Right lung (tissue), 10 donors: Measurements from ENCODE around the gene CSAG2. TPM values are rescaled to one million over a fixed set of nuclear protein-coding genes. Genes with fewer than 3 reads are reported as not detected.
"Not testable (repeated sequence)": the region's sequence is repeated elsewhere in the genome, so short reads cannot be mapped to it uniquely, and the experiment has no call there.

Experiments
- DNase-seq, 2 donors: peaks; one replicate each; pipeline ENCODE4 v3.0.0-alpha.2; 2013
- long read RNA-seq, 8 donors: transcript quantifications; one replicate each; lab custom pipeline, GENCODE V29; 2026
- polyA plus RNA-seq, 5 donors: library from polyadenylated mRNA; unstranded; fragments of 120-200 nt; gene quantifications; one replicate each; pipeline versions ENCODE4 v1.2.1 to v1.2.3, GENCODE V29; 2013; ENCODE audit warnings: inconsistent platforms in 1 of 5, low replicate concordance in 1 of 5; ENCODE audit not compliant: insufficient read length in 5 of 5, insufficient read depth in 1 of 5

CSAG2 gene, protein sequence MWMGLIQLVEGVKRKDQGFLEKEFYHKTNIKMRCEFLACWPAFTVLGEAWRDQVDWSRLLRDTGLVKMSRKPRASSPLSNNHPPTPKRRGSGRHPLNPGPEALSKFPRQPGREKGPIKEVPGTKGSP
- not detected for polyA plus RNA-seq
- long read RNA-seq, donor 1, result 0 reads
- long read RNA-seq, donor 2, result 0 reads
- long read RNA-seq, donor 3, result 0 reads
- long read RNA-seq, donor 4, result 0 reads
- long read RNA-seq, donor 5, result 0 reads
- long read RNA-seq, donor 6, result 0 reads
- long read RNA-seq, donor 7, result 0 reads
- long read RNA-seq, donor 8, result 0 reads

DNA sequence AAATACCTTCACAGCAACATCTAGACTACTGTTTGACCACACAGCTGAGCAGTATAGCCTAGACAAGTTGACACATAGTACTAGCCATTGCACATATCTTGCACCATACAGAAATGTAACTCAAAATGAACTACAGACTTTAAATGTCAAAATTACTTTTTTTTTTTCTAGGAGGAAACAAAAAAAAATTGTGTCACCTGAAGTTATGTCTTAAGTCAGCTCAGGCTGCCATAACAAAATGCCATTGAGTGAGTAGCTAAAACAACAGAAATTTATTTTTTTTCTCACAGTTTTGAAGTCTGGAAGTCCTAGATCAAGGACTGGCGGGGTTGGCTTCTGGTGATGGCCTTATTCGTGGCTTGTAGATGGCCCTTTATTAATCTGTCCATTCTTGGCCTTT lies at the start of gene CSAG2:
Gene CSAG2, minus strand, starts transcription at position 101 of the 400 bp plus-strand sequence. CDS start 161 bp downstream, outside the sequence.
- DNase-seq, result not testable (repeated sequence)

DNA sequence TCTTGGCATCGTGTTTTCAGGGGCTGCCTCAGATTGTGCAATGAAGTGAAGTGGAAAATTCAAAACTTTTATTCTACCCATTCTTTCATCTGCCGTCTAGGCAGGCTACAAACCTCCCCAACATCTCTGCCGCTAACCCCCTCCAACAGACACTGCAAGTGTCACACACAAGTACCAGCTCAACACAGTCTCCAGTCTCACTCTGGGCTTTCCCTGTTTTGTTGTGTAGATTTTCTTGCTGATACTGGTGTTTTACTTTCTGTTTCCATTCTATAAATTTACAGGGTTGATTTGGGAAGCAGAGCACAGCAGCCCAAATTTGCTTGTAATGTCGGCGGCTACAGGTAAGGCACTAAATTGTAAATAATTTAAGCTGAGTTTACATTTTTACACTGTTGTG lies 45.8 kb upstream of the CSAG2 start:
- not testable (repeated sequence) for DNase-seq

DNA sequence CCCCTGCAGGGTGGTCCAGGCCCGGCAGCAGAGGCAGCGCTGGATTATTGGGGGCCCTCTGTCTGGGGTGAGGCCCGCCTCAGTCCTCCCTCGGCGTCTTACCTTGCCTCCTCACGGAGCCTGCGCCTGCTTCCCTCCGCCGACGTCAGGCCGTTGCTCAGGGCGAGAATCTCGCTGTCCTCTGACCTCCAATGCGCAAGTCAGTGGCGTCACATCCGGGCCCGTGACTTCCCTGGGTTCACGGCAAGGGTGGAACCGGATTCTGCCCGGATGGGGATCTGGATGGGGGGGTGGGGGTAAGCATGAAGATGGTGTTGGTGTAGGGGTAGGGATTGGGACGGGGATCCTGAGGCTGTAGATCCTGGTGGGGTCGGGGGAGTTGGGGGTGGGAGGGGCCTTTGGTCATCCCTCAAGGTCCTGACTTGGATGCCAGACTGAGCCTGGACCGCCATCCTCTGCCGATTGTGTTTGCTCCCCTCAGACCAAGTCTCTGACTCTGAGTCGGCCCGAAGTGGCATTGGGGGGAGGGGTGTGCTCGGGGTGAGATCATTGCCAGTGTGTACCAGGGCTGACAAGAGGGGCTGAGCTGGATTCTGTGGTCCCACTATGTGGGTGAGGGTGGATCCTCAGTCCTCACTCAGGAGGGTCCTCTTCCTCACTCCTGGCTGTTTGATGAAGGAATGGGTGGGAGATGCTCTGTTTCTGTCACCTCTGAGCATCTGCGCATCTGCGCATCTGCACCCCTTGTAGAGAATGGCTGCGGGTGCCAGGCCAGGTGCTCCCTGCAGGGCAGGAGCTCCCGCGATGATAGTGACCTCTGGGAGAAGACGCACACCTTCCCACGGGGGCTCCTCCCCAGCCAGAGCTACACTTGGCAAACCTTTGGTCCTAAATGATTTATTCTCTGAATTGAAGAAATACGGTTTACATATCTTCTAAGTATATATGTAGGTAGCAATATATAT lies 44.9 kb upstream of the CSAG2 start, which contains the start of gene MAGEA2:
Gene MAGEA2, minus strand, starts transcription at position 157 of the 965 bp plus-strand sequence. CDS start 2,479 bp downstream, outside the sequence.
- not testable (repeated sequence) for DNase-seq

DNA sequence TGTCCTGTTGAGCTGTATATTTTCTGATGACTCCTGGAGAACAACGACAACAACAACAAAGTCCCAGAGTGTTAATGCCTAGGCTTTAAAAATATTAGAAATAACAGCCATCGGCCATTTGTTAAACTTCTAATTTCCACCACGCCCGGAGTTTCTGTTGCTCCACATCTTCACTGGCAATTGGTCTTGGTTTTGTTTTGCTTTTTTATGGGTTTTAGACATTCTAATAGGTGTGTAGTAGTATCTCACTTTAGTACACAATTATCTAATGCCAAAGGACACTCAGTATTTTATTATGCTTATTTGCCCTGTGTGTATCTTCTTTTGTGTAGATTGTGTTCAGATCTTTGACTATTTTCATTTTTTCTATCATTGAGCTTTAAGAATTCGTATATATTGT lies 29.5 kb upstream of the CSAG2 start:
- no peak for DNase-seq

DNA sequence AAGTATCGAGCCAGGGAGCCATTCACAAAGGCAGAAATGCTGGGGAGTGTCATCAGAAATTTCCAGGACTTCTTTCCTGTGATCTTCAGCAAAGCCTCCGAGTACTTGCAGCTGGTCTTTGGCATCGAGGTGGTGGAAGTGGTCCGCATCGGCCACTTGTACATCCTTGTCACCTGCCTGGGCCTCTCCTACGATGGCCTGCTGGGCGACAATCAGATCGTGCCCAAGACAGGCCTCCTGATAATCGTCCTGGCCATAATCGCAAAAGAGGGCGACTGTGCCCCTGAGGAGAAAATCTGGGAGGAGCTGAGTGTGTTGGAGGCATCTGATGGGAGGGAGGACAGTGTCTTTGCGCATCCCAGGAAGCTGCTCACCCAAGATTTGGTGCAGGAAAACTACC lies 27.5 kb upstream of the CSAG2 start:
- not testable (repeated sequence) for DNase-seq

DNA sequence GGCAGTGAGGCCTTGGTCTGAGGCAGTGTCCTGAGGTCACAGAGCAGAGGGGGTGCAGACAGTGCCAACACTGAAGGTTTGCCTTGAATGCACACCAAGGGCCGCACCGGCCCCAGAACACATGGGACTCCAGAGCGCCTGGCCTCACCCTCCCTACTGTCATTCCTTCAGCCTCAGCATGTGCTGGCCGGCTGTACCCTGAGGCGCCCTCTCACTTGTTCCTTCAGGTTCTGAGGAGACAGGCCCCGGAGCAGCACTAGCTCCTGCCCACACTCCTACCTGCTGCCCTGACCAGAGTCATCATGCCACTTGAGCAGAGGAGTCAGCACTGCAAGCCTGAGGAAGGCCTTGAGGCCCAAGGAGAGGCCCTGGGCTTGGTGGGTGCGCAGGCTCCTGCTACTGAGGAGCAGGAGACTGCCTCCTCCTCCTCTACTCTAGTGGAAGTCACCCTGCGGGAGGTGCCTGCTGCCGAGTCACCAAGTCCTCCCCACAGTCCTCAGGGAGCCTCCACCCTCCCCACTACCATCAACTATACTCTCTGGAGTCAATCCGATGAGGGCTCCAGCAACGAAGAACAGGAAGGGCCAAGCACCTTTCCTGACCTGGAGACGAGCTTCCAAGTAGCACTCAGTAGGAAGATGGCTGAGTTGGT lies 26.9 kb upstream of the CSAG2 start:
- DNase-seq, result no peak

DNA sequence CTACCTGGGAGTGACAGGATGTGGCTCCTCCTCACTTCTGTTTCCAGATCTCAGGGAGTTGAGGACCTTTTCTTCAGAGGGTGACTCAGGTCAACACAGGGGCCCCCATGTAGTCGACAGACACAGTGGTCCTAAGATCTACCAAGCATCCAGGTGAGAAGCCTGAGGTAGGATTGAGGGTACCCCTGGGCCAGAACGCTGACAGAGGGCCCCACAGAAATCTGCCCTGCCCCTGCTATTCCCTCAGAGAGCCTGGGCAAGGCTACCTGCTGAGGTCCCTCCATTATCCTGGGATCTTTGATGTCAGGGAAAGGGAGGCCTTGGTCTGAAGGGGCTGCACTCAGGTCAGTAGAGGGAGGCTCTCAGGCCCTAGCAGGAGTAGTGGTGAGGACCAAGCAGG lies 26.0 kb upstream of the CSAG2 start:
- no peak for DNase-seq

DNA sequence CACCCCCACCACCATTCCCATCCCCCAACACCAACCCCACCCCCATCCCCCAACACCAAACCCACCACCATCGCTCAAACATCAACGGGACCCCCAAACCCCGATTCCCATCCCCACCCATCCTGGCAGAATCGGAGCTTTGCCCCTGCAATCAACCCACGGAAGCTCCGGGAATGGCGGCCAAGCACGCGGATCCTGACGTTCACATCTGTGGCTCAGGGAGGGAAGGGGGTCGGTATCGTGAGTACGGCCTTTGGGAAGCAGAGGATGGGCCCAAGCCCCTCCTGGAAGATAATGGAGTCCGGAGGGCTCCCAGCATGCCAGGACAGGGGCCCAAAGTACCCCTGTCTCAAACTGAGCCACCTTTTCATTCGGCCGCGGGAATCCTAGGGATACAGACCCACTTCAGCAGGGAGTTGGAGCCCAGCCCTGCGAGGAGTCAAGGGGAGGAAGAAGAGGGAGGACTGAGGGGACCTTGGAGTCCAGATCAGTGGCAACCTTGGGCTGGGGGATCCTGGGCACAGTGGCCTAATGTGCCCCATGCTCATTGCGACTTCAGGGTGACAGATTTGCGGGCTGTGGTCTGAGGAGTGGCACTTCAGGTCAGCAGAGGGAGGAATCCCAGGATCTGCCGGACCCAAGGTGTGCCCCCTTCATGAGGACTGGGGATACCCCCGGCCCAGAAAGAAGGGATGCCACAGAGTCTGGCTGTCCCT lies 25.2 kb upstream of the CSAG2 start:
- DNase-seq, result not testable (repeated sequence)

DNA sequence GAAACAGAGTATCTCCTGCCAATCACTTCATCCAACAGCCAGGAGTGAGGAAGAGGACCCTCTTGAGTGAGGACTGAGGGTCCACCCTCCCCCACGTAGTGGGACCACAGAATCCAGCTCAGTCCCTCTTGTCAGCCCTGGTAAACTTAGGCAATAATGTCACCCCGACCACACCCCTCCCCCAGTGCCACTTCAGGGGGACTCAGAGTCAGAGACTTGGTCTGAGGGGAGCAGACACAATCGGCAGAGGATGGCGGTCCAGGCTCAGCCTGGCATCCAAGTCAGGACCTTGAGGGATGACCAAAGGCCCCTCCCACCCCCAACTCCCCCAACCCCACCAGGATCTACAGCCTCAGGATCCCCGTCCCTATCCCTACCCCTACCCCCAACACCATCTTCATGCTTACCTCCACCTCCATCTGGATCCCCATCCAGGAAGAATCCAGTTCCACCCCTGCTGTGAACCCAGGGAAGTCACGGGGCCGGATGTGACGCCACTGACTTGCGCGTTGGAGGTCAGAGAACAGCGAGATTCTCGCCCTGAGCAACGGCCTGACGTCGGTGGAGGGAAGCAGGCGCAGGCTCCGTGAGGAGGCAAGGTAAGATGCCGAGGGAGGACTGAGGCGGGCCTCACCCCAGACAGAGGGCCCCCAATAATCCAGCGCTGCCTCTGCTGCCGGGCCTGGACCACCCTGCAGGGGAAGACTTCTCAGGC lies 24.3 kb upstream of the CSAG2 start, which contains the start of the genes CSAG1 and MAGEA12:
Gene CSAG1, minus strand, starts transcription at position 461 of the 715 bp plus-strand sequence. CDS start 1,261 bp downstream, outside the sequence.
Gene MAGEA12, plus strand, starts transcription at position 497 of the 715 bp plus-strand sequence. CDS start 2,405 bp downstream, outside the sequence.
- no peak for DNase-seq

DNA sequence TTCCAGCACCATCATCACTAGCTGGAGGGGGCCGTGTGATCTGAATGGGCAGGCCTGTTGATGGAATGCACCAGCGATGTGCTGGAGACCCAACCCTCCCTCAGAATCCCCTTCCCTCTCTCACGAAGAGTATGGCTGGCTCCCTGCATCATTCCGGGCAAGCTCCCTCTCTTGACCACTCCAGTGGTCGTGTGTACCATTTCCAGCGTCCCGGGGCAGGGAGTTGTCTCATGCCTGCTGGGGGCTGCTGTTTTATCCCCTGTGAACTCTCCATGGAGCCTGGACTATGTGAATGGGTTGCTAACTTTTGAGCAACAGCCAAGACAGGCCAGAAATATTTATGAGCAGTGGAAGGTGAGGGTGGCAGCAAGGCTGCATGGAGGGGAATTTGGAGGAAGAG lies 16.3 kb upstream of the CSAG2 start:
- no peak for DNase-seq

DNA sequence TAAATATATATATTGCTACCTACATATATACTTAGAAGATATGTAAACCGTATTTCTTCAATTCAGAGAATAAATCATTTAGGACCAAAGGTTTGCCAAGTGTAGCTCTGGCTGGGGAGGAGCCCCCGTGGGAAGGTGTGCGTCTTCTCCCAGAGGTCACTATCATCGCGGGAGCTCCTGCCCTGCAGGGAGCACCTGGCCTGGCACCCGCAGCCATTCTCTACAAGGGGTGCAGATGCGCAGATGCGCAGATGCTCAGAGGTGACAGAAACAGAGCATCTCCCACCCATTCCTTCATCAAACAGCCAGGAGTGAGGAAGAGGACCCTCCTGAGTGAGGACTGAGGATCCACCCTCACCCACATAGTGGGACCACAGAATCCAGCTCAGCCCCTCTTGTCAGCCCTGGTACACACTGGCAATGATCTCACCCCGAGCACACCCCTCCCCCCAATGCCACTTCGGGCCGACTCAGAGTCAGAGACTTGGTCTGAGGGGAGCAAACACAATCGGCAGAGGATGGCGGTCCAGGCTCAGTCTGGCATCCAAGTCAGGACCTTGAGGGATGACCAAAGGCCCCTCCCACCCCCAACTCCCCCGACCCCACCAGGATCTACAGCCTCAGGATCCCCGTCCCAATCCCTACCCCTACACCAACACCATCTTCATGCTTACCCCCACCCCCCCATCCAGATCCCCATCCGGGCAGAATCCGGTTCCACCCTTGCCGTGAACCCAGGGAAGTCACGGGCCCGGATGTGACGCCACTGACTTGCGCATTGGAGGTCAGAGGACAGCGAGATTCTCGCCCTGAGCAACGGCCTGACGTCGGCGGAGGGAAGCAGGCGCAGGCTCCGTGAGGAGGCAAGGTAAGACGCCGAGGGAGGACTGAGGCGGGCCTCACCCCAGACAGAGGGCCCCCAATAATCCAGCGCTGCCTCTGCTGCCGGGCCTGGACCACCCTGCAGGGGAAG lies 5.0 kb upstream of the CSAG2 start, which contains the start of gene MAGEA2B:
Gene MAGEA2B, plus strand, starts transcription at position 814 of the 973 bp plus-strand sequence. CDS start 2,479 bp downstream, outside the sequence.
- DNase-seq, result not testable (repeated sequence)

DNA sequence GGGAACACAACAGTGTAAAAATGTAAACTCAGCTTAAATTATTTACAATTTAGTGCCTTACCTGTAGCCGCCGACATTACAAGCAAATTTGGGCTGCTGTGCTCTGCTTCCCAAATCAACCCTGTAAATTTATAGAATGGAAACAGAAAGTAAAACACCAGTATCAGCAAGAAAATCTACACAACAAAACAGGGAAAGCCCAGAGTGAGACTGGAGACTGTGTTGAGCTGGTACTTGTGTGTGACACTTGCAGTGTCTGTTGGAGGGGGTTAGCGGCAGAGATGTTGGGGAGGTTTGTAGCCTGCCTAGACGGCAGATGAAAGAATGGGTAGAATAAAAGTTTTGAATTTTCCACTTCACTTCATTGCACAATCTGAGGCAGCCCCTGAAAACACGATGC lies 4.1 kb upstream of the CSAG2 start:
- not testable (repeated sequence) for DNase-seq

DNA sequence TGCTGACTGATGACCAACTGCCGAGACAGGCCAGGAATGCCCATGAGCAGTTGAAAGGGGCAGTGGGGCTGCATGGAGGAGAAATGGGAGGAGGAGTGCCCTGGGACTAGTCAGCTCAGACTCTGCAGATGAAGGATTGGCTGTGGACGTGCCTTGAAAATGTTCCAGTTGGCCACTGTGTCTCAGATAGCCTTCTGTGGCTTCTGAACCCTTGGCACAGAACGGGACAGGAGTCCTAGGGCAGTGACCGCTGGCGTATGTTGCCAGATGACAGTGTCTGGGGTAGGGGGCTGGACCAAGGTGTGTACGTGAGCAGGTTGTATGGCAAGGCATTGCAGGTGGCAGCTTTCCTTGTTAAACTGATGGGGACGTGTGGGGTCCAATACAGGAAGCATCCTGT lies 2.6 kb downstream of the CSAG2 start:
- DNase-seq, result not testable (repeated sequence)

DNA sequence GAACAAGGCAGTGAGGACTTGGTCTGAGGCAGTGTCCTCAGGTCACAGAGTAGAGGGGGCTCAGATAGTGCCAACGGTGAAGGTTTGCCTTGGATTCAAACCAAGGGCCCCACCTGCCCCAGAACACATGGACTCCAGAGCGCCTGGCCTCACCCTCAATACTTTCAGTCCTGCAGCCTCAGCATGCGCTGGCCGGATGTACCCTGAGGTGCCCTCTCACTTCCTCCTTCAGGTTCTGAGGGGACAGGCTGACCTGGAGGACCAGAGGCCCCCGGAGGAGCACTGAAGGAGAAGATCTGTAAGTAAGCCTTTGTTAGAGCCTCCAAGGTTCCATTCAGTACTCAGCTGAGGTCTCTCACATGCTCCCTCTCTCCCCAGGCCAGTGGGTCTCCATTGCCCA lies 8.7 kb downstream of the CSAG2 start:
- not testable (repeated sequence) for DNase-seq

DNA sequence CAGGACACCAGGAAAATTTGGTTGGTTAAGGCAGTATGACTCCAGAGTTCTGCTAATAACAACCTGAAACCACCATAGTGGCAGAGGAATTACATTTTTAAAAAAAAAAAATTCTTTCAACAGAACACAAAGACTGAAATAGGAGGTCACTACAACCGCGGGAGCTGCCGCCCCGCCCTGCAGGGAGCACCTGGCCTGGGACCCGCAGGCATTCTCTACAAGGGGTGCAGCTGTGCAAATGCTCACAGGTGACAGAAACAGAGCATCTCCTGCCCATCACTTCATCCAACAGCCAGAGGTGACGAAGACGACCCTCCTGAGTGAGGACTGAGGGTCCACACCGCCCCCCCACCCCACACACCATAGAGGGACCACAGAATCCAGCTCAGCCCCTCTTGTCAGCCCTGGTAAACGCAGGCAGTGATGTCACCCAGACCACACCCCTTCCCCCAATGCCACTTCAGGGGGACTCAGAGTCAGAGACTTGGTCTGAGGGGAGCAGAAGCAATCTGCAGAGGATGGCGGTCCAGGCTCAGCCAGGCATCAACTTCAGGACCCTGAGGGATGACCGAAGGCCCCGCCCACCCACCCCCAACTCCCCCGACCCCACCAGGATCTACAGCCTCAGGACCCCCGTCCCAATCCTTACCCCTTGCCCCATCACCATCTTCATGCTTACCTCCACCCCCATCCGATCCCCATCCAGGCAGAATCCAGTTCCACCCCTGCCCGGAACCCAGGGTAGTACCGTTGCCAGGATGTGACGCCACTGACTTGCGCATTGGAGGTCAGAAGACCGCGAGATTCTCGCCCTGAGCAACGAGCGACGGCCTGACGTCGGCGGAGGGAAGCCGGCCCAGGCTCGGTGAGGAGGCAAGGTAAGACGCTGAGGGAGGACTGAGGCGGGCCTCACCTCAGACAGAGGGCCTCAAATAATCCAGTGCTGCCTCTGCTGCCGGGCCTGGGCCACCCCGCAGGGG lies 10.8 kb downstream of the CSAG2 start, which contains the start of gene MAGEA3:
Gene MAGEA3, plus strand, starts transcription at position 843 of the 980 bp plus-strand sequence. CDS start 2,039 bp downstream, outside the sequence.
- DNase-seq, result not testable (repeated sequence)

DNA sequence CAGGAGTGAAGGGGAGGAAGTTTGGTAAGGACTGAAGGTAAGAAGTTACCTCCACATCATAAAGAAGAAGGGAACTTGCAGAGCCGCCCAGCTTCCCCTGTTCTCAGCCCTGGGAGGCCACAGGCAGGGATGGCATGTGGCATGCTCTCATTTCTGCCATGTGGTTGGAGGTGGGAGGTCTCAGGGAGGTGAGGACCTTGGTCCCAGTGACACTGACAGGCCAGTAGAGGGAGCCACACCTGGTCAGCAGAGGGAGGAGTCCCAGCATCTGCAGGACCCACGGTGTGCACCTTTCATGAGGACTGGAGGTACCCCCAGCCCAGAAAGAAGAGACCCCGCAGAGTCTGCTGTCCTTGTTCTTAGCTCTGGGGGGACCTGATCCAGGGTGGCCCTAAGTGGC lies 28.1 kb downstream of the CSAG2 start:
- DNase-seq, result not testable (repeated sequence)

DNA sequence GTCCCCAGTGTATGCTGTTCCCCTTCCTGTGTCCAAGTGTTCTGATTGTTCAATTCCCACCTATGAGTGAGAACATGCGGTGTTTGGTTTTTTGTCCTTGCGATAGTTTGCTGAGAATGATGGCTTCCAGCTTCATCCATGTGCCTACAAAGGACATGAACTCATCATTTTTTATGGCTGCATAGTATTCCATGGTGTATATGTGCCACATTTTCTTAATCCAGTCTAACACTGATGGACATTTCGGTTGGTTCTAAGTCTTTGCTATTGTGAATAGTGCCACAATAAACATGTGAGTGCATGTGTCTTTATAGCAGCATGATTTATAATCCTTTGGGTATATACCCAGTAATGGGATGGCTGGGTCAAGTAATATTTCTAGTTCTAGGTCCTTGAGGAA lies 34.4 kb downstream of the CSAG2 start:
- DNase-seq, result not testable (repeated sequence)
